ENCODE results near the gene GPR26. TPM values are rescaled to one million over a fixed set of nuclear protein-coding genes. Genes with fewer than 3 reads are reported as not detected.

Gene GPR26
- total and polyA plus RNA-seq, 2 donors (not counting 1 experiment from before 2014, with no cell fraction given) = not detected

DNA sequence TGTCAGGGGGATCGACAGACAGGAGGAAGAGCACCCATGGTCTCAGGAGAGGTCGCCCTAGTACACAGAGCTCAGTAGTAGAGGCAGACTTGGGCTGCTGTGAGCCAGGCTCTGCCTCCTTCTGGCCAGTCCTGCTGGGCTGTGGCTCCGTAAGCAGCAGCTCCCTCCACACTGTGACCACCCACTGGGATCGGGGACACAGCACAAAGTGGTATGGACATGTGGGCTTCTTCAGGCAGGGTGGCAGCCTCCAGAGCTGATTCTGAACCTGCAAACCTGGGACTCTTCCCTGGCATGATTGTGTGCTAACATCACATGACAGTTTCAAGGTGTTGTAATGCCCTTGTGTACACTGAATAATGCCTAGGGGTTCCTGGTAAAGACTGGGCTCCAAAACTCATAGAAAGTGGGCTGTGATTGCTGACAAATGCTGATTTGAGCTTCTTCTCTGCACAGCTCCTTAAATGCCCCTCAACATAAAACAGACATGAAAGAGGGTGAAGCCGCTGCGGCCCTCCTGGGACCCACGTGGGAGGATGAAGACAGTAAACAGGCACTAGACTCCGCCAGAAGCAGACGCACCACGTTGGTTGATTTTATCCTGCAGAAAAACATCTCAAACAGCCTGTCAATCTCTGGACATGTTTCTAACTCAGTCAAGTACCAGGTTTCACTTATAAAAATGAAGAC lies 76.7 kb downstream of the GPR26 start:
- no peak overlapping the region for H3K4me2 ChIP-seq (replicated peaks; ENCODE audit: low read depth, low read length, poor library complexity, severe bottlenecking)

More for the DNA sequence above, 76.7 kb downstream of the GPR26 start:
- H3K9me3 ChIP-seq (ENCODE audit: control extremely low read depth in 1 of 3, control insufficient read depth in 2 of 3, insufficient read depth in 1 of 3, low read length in 2 of 3) = no peaks in the 10 kb centered on the region
- Mint-ChIP-seq H3K27ac (no peak overlapping the region), H3K9me3 (ENCODE audit: insufficient read depth) (no peaks in the 10 kb centered on the region), H3K4me3 (no peak overlapping the region), H3K27me3 (peaks cover 15% of the 10 kb centered on the region), H3K4me1 (no peaks in the 10 kb centered on the region)
- WGBS (ENCODE audit: insufficient coverage) = 86% methylated on average over 9 of the region's 10 CpGs
- no peaks in the 10 kb centered on the region for H3K79me2 ChIP-seq (ENCODE audit: control insufficient read depth, insufficient read depth, low read length)
- no peak for TF ChIP-seq EZH2 (IDR thresholded peaks at IDR 0.05; ENCODE audit: borderline replicate concordance, insufficient read depth, low read depth, low read length, poor library complexity, severe bottlenecking)
- TF ChIP-seq CTCF (IDR thresholded peaks at IDR 0.05) = no peak
- no peaks in the 10 kb centered on the region for H4K20me1 ChIP-seq (ENCODE audit: control insufficient read depth, insufficient read depth, low read length, poor library complexity, severe bottlenecking)
- ChIA-PET POLR2A (no interaction called here), CTCF (no interaction called here)
- no peak overlapping the region for H2AFZ ChIP-seq (ENCODE audit: insufficient read depth, low read depth, low read length, poor library complexity, severe bottlenecking)
- no peaks in the 10 kb centered on the region for H3K36me3 ChIP-seq (replicated peaks in 1 of 2; ENCODE audit: control extremely low read depth in 1 of 2, control insufficient read depth in 1 of 2, extremely low read depth in 1 of 2, insufficient read depth in 2 of 2, low read length in 1 of 2)
- intact Hi-C loops (cut with micrococcal nuclease) = no loop called here
- ATAC-seq (ENCODE audit: low read depth) (no peak), DNase-seq (no peak)
- no peaks in the 10 kb centered on the region for H3K27me3 ChIP-seq (replicated peaks in 1 of 4; ENCODE audit: control extremely low read depth in 1 of 4, control insufficient read depth in 3 of 4, insufficient read depth in 4 of 4, low read length in 3 of 4)
- no peak overlapping the region for H3K9ac ChIP-seq (ENCODE audit: low read length)
- no peaks in the 10 kb centered on the region for H3K4me1 ChIP-seq (ENCODE audit: control insufficient read depth in 2 of 2, insufficient read depth in 2 of 2, low read length in 2 of 2)
- no peak overlapping the region for H3K4me3 ChIP-seq (ENCODE audit: control extremely low read depth in 1 of 5, extremely low read depth in 1 of 5, insufficient read depth in 1 of 5, low read depth in 2 of 5, low read length in 4 of 5)
- H3K27ac ChIP-seq (ENCODE audit: low read length in 2 of 2) = no peak overlapping the region

Measured in B cell (primary cell).